Measurements from ENCODE around the gene KANSL2. TPM values are rescaled to one million over a fixed set of nuclear protein-coding genes. Genes with fewer than 3 reads are reported as not detected.
"Not testable (repeated sequence)": the region's sequence is repeated elsewhere in the genome, so short reads cannot be mapped to it uniquely, and the experiment has no call there.

KANSL2 gene
- total RNA-seq, 1 donor from 2014 or later = 26.3 TPM

GRCh38 chr12:48716493-48717251 lies 34.6 kb upstream of the KANSL2 start, which contains the start of gene CCNT1:
Gene CCNT1 (minus strand): TSS chr12:48716707. CDS start chr12:48716675, 32 bp downstream.
- peak within 1 kb of the TSS; percentile 98 for H3K27ac Mint-ChIP-seq (ENCODE audit: unreplicated experiment)
- peaks cover 37% of the 10 kb centered on the region for H3K4me1 Mint-ChIP-seq (ENCODE audit: unreplicated experiment)
- H3K27me3 Mint-ChIP-seq (ENCODE audit: unreplicated experiment) = no peaks in the 10 kb centered on the region
- H3K36me3 Mint-ChIP-seq (ENCODE audit: unreplicated experiment) = peaks cover 13% of the 10 kb centered on the region
- peak within 1 kb of the TSS; percentile 97 for H3K4me3 Mint-ChIP-seq (ENCODE audit: unreplicated experiment)
- H3K9me3 Mint-ChIP-seq (ENCODE audit: unreplicated experiment) = peaks cover 8% of the 10 kb centered on the region
- DNase-seq (ENCODE audit: extremely low spot score, unreplicated experiment) = peak; percentile 99
- TF ChIP-seq CTCF (IDR thresholded peaks at IDR 0.05) = peak; percentile 36

DNA sequence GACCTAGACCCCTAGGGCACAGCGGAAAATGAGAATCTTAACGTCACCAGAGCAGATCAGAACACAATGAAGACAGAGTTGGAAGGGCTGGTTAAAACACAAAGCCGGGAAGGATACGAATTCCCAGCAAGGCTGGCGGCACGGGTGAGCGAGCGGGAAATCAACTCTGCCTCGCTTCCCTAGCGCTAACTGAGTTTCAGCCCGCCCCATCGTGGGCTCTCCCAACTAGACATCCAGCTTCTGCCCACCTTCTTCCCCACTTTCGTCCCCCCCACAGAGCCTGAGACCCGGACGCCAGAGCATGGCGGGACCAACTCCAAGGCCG lies 34.1 kb upstream of the KANSL2 start:
- peaks cover 13% of the 10 kb centered on the region for H3K36me3 Mint-ChIP-seq (ENCODE audit: unreplicated experiment)
- H3K27ac Mint-ChIP-seq (ENCODE audit: unreplicated experiment) = peak overlapping the region; percentile 98
- peak overlapping the region; percentile 97 for H3K4me3 Mint-ChIP-seq (ENCODE audit: unreplicated experiment)
- H3K27me3 Mint-ChIP-seq (ENCODE audit: unreplicated experiment) = no peaks in the 10 kb centered on the region
- H3K4me1 Mint-ChIP-seq (ENCODE audit: unreplicated experiment) = peaks cover 37% of the 10 kb centered on the region
- H3K9me3 Mint-ChIP-seq (ENCODE audit: unreplicated experiment) = peaks cover 8% of the 10 kb centered on the region
- TF ChIP-seq CTCF (IDR thresholded peaks at IDR 0.05) = no peak
- no peak for DNase-seq (ENCODE audit: extremely low spot score, unreplicated experiment)

DNA sequence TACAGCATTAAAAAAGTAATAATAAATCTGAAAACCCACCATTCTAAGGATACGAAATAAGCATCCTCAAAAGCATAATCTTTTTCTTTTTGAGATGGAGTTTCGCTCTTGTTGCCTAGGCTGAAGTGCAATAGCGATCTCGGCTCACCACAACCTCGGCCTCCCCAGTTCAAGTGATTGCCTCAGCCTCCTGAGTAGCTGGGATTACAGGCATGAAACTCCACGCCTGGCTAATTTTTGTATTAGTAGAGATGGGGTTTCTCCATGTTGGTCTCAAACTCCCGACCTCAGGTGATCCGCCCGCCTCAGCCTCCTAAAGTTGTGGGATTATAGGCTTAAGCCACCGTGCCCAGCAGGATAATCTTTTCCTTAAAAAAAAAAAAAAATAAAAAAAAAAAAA lies 30.2 kb upstream of the KANSL2 start:
- H3K27me3 Mint-ChIP-seq (ENCODE audit: unreplicated experiment) = no peaks in the 10 kb centered on the region

DNA sequence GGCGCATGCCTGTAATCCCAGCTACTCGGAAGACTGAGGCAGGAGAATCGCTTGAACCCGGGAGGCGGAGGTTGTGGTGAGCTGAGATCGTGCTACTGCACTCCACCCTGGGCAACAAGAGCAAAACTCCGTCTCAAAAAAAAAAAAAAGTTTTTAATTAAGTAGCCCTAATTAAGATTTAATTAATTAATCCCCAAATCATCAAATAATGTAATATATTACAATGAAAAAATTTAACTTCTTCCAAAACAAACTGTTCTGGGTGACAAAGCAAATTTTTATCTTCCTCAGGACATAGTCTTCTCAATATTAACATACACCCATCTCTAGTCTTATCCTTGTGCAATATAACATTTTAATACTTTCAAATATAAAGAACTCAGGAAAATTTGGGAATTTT lies 16.8 kb upstream of the KANSL2 start:
- H3K27me3 Mint-ChIP-seq (ENCODE audit: unreplicated experiment); H3K4me1 Mint-ChIP-seq (ENCODE audit: unreplicated experiment); DNase-seq (ENCODE audit: extremely low spot score, unreplicated experiment); H3K9me3 Mint-ChIP-seq (ENCODE audit: unreplicated experiment); H3K4me3 Mint-ChIP-seq (ENCODE audit: unreplicated experiment); H3K27ac Mint-ChIP-seq (ENCODE audit: unreplicated experiment): not testable (repeated sequence)
- peaks cover 45% of the 10 kb centered on the region for H3K36me3 Mint-ChIP-seq (ENCODE audit: unreplicated experiment)

More for the DNA sequence above, 30.2 kb upstream of the KANSL2 start:
- DNase-seq (ENCODE audit: extremely low spot score, unreplicated experiment) = no peak
- peaks cover 17% of the 10 kb centered on the region for H3K36me3 Mint-ChIP-seq (ENCODE audit: unreplicated experiment)
- peaks cover 36% of the 10 kb centered on the region for H3K4me1 Mint-ChIP-seq (ENCODE audit: unreplicated experiment)
- no peaks in the 10 kb centered on the region for H3K9me3 Mint-ChIP-seq (ENCODE audit: unreplicated experiment)
- TF ChIP-seq CTCF (IDR thresholded peaks at IDR 0.05) = no peak
- no peak overlapping the region for H3K4me3 Mint-ChIP-seq (ENCODE audit: unreplicated experiment)
- H3K27ac Mint-ChIP-seq (ENCODE audit: unreplicated experiment) = no peak overlapping the region

GRCh38 chr12:48696626-48697025 lies 14.6 kb upstream of the KANSL2 start:
- TF ChIP-seq CTCF (IDR thresholded peaks at IDR 0.05) = no peak
- Mint-ChIP-seq H3K36me3 (ENCODE audit: unreplicated experiment) (peaks cover 62% of the 10 kb centered on the region), H3K4me3 (ENCODE audit: unreplicated experiment) (no peak overlapping the region), H3K4me1 (ENCODE audit: unreplicated experiment) (peaks cover 20% of the 10 kb centered on the region), H3K9me3 (ENCODE audit: unreplicated experiment) (no peaks in the 10 kb centered on the region), H3K27ac (ENCODE audit: unreplicated experiment) (no peak overlapping the region), H3K27me3 (ENCODE audit: unreplicated experiment) (no peaks in the 10 kb centered on the region)
- no peak for DNase-seq (ENCODE audit: extremely low spot score, unreplicated experiment)
